WI38 (cell line): ENCODE data around the gene VPS45.

Experiments used
- H3K4me3 ChIP-seq: 2 replicates; pipeline ENCODE4 v1.5.1; 2011; ENCODE audit warnings: low read depth, mild to moderate bottlenecking, control low read depth, low read length
- TF ChIP-seq, protein P1 (sequence below): IDR thresholded peaks from 2 replicates; pipeline ENCODE4 v1.5.1; 2012; ENCODE audit warnings: low read depth, mild to moderate bottlenecking, control low read depth, low read length

Gene VPS45

DNA sequence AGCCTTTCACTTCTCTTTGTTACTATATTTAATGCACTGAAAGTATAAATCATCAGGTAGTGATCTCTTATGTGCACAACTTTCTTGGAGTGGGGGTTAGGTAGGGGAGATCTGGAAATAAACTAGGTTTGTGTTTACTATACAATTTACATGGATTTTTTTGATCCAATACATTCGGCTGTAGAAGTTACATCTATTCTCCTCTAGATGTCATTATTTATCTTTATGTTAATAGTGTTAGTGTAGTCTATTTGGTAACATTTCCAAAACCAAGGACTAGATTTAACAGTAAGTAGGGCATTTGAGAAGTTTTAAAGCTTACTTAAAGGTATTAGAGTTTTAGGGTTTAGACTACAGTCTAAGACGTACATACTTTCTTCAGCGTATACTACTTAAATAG, 5.4 kb downstream of the VPS45 start:
- no peak overlapping the region for H3K4me3 ChIP-seq
- TF ChIP-seq, protein P1, sequence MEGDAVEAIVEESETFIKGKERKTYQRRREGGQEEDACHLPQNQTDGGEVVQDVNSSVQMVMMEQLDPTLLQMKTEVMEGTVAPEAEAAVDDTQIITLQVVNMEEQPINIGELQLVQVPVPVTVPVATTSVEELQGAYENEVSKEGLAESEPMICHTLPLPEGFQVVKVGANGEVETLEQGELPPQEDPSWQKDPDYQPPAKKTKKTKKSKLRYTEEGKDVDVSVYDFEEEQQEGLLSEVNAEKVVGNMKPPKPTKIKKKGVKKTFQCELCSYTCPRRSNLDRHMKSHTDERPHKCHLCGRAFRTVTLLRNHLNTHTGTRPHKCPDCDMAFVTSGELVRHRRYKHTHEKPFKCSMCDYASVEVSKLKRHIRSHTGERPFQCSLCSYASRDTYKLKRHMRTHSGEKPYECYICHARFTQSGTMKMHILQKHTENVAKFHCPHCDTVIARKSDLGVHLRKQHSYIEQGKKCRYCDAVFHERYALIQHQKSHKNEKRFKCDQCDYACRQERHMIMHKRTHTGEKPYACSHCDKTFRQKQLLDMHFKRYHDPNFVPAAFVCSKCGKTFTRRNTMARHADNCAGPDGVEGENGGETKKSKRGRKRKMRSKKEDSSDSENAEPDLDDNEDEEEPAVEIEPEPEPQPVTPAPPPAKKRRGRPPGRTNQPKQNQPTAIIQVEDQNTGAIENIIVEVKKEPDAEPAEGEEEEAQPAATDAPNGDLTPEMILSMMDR = peak; percentile 25; the same call in 1 of the 2 replicates

GRCh38 chr1:150073516-150073915, 5.9 kb downstream of the VPS45 start:
- TF ChIP-seq, protein P1 = no peak
- no peak overlapping the region for H3K4me3 ChIP-seq

DNA sequence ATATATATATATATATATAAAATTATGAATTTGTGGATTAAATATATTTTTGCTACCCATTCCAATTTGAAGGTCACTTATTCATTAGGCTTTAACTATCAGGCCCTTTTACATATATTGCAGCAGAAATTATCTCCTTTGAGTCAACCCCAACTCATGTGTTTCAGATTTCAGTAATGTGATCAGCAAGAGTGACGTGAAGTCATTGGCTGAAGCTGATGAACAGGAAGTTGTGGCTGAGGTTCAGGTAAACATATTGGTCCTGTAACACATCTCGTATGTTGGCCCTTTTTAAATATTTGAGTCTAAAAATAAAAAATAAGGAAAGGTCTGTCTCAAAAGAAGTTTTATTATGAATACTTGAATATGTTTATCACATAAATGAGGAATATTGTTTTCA, 8.5 kb downstream of the VPS45 start:
- TF ChIP-seq, protein P1 = no peak
- H3K4me3 ChIP-seq = no peak overlapping the region

GRCh38 chr1:150076985-150077384, 9.4 kb downstream of the VPS45 start:
- no peak overlapping the region for H3K4me3 ChIP-seq
- TF ChIP-seq, protein P1 = no peak

GRCh38 chr1:150080784-150081183, 13.2 kb downstream of the VPS45 start:
- TF ChIP-seq, protein P1 = no peak
- no peak overlapping the region for H3K4me3 ChIP-seq

DNA sequence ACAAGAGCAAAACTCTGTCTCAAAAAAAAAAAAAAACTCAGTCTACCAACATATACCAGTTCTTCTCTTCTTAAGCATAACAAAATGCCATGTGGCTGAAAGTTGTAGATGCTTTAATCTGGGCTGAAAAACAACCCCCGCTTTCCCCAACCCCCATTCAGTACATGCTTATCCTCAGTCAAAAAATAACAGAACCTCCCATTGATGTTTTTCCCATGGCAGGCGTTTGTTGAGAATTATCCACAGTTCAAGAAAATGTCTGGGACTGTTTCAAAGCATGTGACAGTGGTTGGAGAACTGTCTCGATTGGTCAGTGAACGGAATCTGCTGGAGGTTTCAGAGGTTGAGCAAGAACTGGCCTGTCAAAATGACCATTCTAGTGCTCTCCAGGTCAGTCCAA, 14.9 kb downstream of the VPS45 start:
- TF ChIP-seq, protein P1 = no peak
- no peak overlapping the region for H3K4me3 ChIP-seq

DNA sequence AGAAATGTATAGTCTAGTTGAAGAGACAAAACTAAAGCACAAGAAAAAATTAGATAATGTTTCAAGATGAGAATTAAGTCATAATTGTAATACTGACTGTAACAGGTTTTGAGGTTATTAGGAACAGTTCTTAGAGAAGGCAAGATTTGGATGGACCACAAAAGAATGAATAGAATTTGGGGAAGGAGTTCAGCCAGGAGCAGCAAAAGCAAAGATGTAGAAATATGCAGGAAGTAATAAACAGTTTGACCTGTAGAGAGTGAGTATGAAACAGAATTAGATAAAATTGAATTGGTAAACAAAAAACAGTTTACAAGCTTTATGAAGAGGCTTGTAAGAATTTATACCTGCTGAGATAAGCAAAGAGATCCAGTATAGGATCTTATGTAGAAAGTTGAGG, 16.3 kb downstream of the VPS45 start:
- H3K4me3 ChIP-seq = no peak overlapping the region
- TF ChIP-seq, protein P1 = no peak
